Measurements from ENCODE around the gene KCNJ3.

KCNJ3 gene

DNA sequence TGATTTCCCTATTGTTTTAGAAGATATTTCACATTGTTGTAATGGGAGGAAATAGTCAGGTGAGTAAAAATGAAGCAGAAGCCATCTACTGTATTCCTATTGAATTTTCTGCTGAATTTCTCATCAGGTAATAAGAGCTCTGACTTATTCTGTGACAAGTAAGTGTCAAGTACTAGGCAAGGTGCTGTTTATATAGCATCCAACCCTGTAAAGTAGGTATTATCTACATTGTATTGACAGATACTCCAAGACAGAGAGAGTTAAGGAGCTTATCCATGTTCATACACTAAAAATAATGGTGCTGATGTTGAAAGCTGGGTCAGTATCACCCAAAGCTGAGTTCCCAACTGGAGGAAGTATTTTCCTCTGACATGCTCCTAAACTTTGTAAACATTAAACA, 106.0 kb downstream of the KCNJ3 start:
- TF ChIP-seq FOXP2 (optimal IDR thresholded peaks at IDR 0.05; ENCODE audit: borderline replicate concordance, extremely low read depth, extremely low read length, insufficient read depth) (no peak), POLR2AphosphoS5 (IDR thresholded peaks at IDR 0.05; ENCODE audit: low read depth, low read length) (no peak), SIN3A (IDR thresholded peaks at IDR 0.05; ENCODE audit: borderline replicate concordance, insufficient read depth, low read length) (no peak), TAF1 (IDR thresholded peaks at IDR 0.05; ENCODE audit: borderline replicate concordance, insufficient read depth, low read length) (no peak)
- TF ChIP-seq, protein P1, sequence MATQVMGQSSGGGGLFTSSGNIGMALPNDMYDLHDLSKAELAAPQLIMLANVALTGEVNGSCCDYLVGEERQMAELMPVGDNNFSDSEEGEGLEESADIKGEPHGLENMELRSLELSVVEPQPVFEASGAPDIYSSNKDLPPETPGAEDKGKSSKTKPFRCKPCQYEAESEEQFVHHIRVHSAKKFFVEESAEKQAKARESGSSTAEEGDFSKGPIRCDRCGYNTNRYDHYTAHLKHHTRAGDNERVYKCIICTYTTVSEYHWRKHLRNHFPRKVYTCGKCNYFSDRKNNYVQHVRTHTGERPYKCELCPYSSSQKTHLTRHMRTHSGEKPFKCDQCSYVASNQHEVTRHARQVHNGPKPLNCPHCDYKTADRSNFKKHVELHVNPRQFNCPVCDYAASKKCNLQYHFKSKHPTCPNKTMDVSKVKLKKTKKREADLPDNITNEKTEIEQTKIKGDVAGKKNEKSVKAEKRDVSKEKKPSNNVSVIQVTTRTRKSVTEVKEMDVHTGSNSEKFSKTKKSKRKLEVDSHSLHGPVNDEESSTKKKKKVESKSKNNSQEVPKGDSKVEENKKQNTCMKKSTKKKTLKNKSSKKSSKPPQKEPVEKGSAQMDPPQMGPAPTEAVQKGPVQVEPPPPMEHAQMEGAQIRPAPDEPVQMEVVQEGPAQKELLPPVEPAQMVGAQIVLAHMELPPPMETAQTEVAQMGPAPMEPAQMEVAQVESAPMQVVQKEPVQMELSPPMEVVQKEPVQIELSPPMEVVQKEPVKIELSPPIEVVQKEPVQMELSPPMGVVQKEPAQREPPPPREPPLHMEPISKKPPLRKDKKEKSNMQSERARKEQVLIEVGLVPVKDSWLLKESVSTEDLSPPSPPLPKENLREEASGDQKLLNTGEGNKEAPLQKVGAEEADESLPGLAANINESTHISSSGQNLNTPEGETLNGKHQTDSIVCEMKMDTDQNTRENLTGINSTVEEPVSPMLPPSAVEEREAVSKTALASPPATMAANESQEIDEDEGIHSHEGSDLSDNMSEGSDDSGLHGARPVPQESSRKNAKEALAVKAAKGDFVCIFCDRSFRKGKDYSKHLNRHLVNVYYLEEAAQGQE (IDR thresholded peaks at IDR 0.05; ENCODE audit: insufficient read depth in 1 of 2, low read depth in 2 of 2, low read length in 2 of 2): no peak

DNA sequence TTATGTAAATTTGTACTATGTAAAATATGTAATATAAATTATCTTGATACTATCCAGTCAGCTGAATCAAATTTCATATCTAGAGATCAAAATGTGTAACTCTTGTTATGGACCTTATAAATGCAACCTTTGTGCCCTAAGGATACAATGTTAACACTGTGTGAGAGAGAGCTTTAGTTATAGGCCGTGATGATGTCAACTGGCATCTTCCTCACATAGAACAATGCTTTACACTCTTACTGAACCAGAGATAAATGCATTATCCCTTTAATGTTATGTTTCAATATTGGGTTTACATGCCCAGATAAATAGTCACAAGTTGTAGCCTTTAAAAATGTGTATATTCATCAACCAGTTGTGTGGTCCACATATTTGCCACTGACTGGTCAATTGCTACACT, 115.1 kb downstream of the KCNJ3 start:
- no peak for TF ChIP-seq SIN3A (IDR thresholded peaks at IDR 0.05; ENCODE audit: borderline replicate concordance, insufficient read depth, low read length)

DNA sequence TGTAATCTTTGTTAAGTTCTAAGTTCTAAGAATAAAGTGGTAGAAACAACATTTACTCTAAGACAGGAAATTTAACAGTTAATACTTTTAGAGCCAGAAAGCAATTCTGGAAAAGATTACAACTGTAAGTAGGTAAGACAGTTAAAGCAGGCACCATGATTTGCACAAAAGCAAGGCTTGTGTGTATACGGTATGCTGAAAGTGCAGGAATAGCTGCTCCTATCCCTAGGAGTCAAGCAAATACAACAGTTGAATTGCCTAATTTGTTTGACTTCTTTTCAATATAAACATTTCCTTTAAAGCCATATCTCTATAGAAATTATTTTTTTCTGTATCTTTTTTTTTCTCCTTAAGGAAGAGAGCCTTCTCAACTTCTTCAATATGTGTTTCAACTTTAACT, 116.4 kb downstream of the KCNJ3 start:
- TF ChIP-seq SIN3A (IDR thresholded peaks at IDR 0.05; ENCODE audit: borderline replicate concordance, insufficient read depth, low read length): no peak
- TF ChIP-seq, protein P1 (IDR thresholded peaks at IDR 0.05; ENCODE audit: insufficient read depth in 1 of 2, low read depth in 2 of 2, low read length in 2 of 2): no peak
- no peak for TF ChIP-seq POLR2AphosphoS5 (IDR thresholded peaks at IDR 0.05; ENCODE audit: low read depth, low read length)
- no peak for TF ChIP-seq TAF1 (IDR thresholded peaks at IDR 0.05; ENCODE audit: borderline replicate concordance, insufficient read depth, low read length)
- TF ChIP-seq FOXP2 (optimal IDR thresholded peaks at IDR 0.05; ENCODE audit: borderline replicate concordance, extremely low read depth, extremely low read length, insufficient read depth): no peak

DNA sequence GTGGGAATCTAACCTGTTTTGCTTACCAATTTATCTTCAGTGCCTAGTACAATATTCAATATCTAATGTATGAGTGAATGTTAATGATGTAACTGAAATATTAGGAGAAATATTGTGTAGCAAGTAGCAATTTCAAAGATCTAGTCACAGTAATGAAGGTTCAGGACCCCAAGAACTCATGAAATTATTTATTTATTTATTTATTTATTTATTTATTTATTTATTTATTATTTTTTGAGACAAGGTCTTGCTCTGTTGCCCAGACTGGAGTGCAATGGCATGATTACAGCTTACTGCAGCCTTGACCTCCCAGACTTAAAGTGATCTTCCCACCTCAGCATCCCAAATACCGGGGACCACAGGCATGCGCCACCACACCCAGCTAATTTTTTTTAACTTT, 126.9 kb downstream of the KCNJ3 start:
- TF ChIP-seq POLR2AphosphoS5 (IDR thresholded peaks at IDR 0.05; ENCODE audit: low read depth, low read length) (no peak), TAF1 (IDR thresholded peaks at IDR 0.05; ENCODE audit: borderline replicate concordance, insufficient read depth, low read length) (no peak), FOXP2 (optimal IDR thresholded peaks at IDR 0.05; ENCODE audit: borderline replicate concordance, extremely low read depth, extremely low read length, insufficient read depth) (no peak), SIN3A (IDR thresholded peaks at IDR 0.05; ENCODE audit: borderline replicate concordance, insufficient read depth, low read length) (no peak)
- TF ChIP-seq, protein P1 (IDR thresholded peaks at IDR 0.05; ENCODE audit: insufficient read depth in 1 of 2, low read depth in 2 of 2, low read length in 2 of 2): no peak

DNA sequence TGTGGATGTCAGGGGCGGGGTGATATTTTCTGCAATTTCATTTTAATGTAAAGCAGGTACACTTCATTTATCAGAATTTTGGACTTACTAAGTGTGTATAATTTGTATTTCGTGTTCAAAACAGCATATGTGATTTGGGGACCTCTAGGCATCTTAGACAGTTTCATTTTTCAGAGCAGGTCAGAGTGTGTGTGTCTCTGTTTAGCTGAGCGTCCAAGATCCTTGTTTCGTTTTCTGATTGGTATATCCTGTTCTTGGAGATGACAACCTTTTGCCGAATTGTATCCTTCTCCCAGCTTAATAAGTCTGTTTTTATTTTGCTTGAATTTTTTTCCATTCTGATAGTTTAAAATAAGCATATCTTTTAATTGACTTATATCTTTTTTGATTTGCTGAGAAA, 128.3 kb downstream of the KCNJ3 start:
- TF ChIP-seq, protein P1 (IDR thresholded peaks at IDR 0.05; ENCODE audit: insufficient read depth in 1 of 2, low read depth in 2 of 2, low read length in 2 of 2): no peak
- TF ChIP-seq TAF1 (IDR thresholded peaks at IDR 0.05; ENCODE audit: borderline replicate concordance, insufficient read depth, low read length) (no peak), SIN3A (IDR thresholded peaks at IDR 0.05; ENCODE audit: borderline replicate concordance, insufficient read depth, low read length) (no peak), POLR2AphosphoS5 (IDR thresholded peaks at IDR 0.05; ENCODE audit: low read depth, low read length) (no peak), FOXP2 (optimal IDR thresholded peaks at IDR 0.05; ENCODE audit: borderline replicate concordance, extremely low read depth, extremely low read length, insufficient read depth) (no peak)
